Activated effector memory CD4-positive, alpha-beta T cell treated with anti-CD3 and anti-CD28 coated beads, Interleukin-2, amount 50 U/mL, for 16 hours (primary cell): ENCODE results near the gene ABCD2.
"Not testable (repeated sequence)": the region's sequence is repeated elsewhere in the genome, so short reads cannot be mapped to it uniquely, and the experiment has no call there.

Source experiments
- DNase-seq: peaks from one replicate; pipeline ENCODE4 v3.0.0-alpha.2; 2020

Gene ABCD2

DNA sequence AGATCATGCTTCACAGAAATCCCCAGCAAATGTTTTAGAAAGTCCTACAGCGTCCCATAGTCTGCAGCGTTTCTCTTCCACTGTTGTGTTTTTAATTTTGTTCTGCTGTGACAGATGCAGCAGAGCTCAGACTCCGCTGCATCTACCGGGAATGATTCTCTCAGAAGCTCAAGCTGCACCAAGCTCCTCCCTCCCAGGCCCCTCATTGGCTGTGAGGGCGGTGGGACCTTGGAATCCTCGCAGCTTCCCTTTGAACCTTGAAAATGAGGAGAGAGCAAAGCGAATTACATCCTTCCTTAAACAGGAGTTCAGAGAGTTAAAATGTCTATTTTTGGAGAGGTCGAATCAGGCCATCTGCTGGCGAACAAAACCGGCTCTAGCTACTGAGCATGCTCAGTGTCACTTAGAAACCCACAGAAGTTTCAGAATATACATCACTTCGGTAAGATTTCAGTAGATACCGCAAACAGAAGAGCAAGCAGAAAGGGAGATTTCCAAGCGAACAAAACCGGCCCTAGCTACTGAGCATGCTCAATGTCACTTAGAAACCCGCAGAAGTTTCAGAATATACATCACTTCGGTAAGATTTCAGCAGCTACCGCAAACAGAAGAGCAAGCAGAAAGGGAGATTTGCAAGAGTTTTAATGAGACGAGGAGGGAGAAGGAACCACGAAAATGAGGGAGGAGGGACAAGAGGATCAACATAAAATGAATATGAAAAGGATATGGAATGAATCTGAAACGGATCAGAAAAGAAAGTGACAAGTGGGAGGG, at the start of gene ABCD2:
Gene ABCD2, minus strand, starts transcription at position 144 of the 774 bp plus-strand sequence. CDS start 188 bp downstream, outside the sequence.
- DNase-seq = peak; percentile 88

DNA sequence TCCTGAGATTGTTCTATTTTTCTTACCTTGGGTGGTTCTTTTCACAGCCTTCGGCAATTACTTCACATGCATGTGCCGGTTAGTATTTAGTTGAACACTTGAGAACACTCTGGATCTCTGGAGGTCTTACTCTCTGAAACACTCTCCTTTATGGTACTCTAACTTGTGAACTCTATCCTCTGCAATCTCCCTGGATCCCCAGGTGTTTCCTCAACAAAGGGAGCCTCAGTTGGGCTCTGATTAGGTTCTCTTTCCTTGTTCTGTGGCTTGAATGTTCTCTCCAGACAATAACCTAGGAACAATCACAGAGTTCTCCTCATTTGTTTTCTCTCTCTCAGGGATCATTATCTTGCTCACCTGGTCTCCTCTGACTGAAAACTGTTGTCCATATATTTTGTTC, 40.5 kb upstream of the ABCD2 start:
- DNase-seq = no peak

DNA sequence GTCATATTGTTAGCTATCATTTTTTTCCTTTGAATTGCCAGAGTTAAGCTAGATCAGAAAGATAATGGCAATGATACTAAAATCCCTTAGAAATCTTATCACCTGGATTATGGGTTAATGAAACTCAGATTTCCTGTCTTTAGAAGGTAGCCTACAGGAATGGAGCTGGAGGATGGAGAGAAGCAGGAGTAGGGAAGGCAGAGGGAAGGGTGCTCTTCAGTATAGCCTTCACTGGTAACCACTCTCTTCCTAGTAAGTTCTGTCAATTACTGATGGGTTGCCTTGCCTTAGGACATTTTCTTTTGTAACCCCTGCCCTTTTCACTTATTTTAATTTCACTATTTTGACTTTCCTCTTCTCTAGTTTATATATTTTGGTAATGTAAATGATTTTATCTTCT, 27.8 kb upstream of the ABCD2 start:
- no peak for DNase-seq

DNA sequence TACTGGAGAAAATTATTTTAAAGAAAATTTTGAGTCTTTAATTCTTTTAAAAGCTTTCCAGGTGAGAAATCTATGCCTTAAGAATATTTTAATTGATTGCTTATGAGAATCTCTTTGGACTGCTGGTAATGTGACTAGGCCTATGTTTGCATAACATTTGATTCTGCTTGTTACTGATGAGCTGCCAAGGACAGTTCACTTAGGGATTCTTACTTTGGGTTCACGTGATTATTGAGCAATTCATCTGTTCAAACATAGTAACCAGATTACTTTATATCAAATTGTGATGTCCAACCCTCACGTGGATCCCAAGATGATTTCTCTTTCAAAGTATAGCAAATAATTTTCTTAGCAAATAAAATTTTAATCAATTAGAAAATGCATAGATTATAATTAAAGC, 27.4 kb upstream of the ABCD2 start:
- DNase-seq = no peak

DNA sequence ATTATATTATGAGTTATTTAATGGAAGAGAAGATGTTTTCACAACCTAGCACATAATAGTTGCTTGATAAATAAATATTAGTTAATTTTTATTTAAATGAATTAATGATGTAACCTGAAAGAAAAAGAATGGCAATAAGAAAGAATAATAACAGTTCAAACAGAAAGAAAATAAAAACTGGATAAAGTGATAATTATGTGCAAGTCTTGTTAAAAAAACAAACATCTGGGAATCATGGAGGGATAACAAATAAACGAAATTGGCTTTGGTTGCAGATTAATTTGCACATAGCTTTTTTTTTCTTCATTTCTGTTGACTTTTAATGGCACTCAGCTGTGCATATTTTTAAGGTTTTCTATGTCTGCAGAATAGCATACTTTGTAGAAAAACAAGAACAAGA, 23.4 kb upstream of the ABCD2 start:
- DNase-seq = no peak

DNA sequence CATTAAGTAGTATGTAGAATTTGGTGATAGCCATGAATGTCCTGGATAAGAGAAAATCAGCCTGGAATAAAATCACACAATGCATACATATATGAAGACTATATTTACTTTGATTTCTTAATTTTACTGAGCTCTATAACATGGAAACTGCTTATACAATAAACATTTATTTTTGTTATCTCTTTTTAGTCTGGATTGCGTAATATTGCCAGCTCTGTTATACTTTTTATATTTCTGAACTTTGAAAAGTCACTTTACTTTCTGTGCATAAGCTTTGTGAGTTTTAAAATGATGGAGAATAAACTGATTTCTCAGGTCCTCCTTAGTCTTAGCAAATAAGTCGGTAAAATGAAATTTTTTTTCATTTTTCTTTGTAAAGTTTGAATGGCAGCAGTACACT, 19.2 kb upstream of the ABCD2 start:
- no peak for DNase-seq

DNA sequence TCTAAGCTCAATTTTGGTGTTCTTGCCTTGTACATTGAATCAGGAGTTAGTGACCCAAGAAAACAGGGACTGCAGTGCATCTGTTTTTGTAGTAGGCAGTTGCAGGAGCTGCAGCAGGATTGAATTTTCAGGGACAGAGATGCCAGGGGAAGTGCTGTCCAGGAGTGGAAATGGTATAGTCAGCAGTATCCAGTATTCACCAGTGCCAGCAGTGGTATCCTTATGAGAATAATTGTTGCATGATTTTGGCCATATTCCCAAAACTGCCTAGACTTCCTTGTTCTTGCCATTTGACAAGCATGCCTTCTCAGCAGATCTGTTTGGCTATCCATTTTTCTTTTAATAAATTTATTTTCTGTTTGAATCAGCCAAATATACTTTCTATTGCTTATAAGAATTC, 18.6 kb upstream of the ABCD2 start:
- DNase-seq = no peak

DNA sequence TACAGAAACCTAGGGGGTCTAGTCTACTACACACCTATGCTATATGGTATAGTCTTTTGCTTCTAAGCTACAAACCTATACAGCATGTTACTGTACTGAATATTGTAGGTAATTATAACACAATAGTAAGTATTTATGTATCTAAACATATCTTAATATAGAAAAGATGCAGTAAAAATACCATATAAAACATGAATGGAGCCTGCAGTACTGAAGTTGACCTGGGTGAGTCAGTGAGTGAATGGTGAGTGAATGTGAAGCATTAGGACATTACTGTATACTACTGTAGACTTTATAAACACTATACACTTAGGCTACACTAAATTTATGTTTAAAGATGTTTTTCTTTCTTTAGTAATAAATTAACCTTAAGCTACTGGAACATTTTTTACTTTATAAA, 13.1 kb upstream of the ABCD2 start:
- no peak for DNase-seq

DNA sequence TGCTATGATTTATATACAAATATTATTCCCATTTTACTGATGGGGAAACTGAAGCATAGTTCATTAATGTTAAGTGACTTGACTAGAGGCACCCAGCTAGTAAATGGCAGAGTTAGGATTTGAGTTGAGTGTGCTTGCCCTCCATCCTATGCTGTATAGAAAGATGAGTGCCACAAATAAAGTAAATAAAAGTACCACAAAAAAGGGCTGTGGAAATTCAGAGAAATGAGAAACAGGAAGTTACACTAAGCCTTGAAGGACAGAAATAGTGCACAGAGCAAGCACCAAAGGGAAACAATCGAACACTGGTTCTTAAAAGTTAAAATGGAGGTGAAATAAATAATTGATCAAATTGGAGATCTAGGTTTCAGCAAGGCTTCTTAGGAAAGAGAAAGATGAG, 9.2 kb upstream of the ABCD2 start:
- no peak for DNase-seq

DNA sequence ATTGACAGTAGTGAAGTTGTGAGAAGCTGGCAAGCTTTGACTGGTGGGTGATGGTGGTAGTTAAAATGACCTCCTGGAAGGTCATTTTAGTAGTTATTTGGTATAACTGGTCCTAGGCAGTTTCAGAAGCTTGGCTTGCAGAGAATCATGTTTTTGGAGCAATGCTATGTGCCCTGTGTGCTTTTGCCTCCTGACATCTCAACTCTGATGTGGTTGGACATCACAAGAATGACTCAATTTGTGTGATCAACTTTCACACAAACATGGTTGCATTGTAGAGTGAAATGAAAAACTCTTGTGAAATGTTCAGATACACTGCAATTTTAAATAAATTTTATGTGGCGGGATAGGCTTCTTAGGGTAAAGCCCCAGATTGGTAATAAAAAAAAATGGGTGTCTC, 8.3 kb upstream of the ABCD2 start:
- no peak for DNase-seq

DNA sequence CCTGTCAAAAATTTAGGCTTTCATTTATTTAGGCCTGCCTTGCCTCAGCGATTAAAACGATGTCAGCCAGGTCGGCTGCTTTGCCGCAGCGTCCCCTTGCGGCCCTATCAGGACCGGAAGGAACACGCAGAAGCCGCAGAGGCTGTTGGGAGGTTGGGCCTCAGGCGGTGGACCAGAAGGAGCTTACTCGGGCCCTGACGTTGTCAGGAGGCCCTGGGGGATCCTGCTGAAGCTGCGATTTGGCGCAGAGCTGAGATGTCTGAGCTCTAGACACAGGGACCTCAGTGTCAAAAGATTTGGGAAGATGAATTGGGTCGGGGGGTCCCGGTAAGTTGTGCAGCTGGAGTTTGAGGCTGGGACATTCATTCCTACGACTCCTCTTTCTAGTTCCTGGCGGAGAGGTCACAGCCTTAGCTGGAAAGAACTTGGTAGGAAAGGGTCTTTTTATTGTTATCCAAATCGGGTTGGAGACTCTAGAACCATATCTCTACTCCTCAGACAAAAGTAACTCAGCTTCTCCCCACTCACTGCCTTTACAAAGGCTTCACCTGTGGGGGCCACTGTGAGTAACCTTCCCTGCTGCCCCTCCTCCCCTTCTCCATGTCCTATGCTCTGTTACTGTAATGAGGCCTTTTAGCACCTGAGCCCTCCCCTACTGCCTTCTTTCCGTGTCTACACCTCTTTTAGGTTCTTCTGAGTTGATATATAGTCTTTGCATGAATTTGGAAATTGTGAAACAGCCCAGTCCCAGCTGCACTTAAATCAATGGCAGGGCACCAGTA, 6.6 kb upstream of the ABCD2 start:
- no peak for DNase-seq

DNA sequence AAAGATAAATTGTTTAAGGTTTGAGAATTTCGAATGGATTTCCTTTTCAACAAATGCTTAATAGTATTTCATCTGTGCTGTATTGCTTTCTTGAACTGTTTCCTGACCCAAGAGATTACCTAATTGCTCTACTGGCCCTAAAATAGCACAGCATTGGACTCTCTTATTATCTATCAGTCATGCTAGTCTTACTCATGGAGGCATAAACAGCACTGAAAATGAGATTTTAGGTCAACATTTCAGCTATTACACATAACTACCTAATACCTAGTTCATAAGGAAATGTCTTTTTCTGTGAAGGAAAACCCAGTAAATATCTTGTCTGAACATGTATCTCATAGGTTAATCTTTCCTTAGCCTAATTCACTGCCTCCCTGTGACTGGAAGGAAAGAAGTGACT, 4.3 kb upstream of the ABCD2 start:
- no peak for DNase-seq

DNA sequence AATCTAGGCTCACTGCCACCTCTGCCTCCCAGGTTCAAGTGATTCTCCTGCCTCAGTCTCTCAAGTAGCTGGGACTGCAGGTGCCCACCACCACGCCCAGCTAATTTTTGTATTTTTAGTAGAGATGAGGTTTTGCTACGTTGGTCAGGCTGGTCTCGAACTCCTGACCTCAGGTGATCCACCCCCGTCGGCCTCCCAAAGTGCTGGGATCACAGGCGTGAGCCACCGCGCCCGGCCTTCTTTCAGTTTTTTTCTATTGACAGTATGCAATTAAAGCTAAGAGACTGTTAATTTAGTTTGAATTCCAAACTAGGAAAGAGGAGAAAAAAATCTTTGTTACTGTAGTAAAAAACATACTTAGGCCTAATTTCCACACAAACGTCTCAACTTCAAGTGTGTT, 3.6 kb upstream of the ABCD2 start:
- not testable (repeated sequence) for DNase-seq

DNA sequence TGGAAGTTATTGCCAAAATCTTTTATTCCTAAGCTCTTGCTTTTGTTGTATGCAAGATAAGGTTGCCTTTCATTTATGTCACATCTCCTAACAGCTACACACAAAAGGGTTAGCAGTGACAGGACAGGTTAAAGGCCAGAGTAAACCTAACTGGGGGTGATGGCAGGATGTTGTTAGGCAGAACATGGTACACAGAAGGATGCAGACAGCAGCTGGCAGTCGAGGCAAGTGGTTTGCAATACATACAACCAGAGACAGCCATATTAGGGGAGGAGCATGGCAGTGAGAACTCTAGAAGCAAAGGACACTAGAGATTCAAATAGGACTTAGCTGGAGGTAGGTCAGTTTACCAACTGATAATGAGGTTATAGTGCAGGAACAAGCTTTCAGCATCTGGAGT, 2.7 kb upstream of the ABCD2 start:
- DNase-seq = no peak

DNA sequence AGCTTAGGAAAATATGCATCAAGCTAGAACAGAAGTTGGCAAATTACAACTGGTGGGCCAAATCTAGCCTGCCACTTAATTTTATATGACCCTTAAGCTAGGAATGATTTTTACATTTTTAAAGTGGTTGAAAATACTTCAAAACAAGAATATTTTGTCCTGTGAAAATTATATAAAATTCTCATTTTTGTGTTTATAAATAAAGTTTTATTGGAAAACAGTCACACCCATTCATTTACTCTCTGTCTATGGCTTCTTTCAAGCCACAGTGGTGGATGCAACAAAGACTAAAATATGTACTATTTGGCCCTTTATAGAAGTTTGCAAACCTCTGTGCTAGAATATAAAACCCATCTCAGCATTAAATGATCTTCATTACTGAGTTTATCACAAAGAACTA, 2.1 kb upstream of the ABCD2 start:
- DNase-seq = no peak

DNA sequence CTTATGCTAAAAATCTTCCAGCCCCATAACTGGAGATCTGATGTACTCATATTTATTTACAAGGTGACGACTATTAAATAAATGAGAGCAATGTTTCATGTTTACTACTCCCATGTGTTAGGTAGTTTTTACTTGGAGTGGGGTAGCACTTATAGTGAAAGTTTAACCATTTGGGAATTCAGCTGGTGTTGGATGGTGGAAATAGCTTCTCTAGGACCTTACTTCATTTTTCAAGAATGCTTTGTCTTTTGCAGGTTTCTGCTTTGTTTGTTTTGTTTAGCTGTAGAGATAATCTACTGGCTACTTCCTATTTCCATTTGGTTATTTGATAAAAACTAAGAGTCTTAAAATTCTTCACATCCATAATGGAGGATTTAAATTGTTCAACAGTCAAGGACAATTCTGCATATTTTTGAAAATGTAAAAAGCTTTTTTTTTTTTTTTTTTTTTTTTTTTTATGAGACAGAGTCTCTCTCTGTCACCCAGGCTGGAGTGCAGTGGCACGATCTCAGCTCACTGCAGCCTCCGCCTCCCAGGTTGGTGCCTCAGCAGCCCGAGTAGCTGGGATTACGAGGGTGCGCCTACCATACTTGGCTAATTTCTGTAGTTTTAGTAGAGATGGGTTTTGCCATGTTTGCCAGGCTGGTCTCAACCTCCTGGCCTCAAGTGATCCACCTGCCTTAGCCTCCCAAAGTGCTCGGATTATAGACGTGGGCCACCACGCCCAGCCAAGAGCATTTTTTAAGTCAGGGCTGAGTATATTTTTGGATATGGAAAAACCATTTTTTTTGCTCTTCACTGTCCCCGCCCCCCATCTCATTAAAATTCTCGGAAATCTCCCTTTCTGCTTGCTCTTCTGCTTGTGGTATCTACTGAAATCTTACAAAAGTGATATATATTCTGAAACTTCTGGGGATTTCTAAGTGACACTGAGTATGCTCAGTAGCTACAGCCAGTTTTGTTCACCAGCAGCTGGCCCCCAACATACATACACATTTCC, 1.4 kb upstream of the ABCD2 start:
- DNase-seq = peak; percentile 80

DNA sequence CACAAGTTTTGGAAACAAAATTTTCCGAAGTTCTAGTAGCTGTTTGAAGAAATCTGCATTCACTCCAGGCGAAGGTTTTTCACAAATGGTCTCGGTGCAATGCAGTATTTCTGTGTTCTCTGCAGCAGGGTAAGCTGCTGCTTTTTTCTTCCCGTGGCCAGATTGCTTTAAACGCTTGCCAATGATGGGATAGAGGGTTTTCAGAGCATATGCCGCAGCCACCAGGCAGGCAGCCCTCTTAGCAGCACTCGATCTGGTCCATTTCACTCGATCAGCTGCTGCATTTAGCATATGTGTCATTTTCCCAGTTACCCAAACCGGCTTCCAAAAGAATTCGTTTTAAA, 315 bp downstream of the ABCD2 start:
- peak; percentile 70 for DNase-seq

DNA sequence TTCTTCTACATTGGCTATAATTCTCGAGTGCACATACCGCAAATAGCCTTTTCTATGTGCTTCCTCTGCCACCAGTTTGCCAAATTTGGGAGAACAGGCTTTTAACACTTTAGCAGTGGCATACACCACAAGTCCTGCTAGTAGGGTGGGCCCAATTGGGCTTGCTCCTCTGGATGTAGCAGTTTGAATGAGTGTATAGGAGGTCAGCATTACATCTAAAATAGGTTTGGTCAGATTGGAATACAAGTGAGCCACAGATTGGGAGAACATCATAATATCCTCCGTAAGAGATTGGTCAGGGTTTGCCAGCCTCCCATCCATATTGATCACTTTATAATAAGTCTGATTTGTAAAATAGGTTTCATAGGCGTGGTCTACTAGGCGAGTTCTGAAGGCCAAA, 902 bp downstream of the ABCD2 start:
- no peak for DNase-seq

DNA sequence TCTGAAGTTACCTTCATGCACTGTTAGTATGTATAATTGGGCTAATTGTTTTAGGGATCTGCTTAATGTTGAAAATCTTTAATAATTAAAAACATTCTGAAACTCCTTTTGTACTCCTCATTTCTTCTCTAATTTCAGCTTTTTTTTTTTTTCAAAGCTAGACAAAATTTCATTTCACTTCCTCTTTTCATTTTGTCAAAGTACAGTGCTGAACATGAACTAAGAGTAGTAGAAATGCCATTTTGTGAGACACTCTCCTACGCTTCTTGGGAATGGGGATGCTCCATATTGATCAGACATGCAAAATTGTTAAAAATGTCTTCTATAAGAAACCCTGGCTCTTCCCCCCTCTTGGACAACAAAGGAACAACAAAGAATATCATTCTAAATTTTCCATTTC, 1.7 kb downstream of the ABCD2 start:
- DNase-seq = no peak

DNA sequence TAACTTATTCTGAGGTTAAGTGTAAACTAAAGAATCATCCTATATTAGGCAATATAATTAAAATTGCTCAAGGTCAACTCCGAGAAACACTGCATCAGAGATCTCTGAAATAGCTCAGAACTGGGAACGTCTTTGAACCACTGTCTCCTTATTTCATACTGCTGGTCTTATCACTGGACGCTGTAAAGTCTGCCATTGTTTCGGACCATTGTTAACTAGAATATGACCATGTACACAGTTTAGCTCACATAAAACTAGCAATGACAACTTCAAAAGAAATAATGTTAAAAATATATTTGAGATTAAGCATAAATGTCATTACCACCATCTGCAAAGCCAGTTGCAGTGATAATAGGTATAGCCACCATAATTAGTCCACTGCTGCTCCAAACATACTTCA, 2.9 kb downstream of the ABCD2 start:
- no peak for DNase-seq

DNA sequence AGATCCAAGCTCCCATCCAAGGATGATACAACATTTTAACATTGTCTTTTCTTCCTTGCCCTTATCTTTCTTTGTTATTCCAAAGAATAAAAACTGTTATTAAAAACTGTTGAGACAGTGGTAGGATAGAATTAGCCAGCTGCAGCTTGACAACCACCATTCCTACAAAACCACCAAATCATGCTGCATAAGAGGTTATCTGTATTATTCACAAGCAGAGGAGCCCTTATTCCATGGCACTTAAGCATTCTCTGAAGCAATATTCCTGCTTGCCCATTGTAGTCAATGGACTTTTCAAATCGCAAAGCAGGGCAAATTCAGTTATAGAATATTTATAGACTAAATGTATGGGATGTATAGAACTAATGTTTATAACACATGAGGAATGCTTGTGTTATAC, 3.4 kb downstream of the ABCD2 start:
- DNase-seq = no peak

DNA sequence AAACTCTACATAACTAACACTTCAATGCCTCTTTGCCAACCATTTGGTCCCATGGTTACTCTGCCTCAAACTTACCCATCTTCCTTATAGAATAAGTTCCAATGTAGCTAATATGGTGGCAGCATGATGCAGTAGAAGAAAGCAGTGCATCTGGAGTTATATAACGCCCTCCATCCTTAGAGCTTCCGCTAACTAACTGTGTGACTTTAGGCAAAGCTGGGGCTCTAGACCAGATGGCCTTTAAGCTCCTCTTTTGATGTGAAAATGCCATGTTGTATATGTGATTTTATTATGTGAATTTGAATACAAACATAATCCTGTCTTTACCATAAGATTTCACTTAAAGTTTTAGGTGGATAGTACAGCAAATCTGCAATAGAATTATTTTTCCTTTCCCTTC, 6.1 kb downstream of the ABCD2 start:
- no peak for DNase-seq

DNA sequence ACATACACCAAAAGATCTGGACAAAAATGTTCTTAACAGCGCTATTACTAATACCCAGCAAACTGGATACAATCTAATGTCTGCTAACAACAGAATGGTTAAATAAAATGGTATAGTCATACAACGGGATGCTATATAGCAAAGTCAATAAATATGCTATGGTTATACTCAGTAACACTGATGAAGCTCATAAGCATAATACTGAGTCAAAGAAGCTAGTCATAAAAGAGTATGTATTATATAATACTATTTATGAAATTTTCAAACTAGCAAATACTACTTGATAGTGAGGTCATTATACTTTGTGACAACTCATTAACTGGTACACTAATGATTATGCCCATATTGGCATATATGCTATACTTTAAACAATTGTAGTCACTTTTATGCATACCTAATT, 7.4 kb downstream of the ABCD2 start:
- DNase-seq = no peak
